ENCODE measurements around the gene MED12.
A peak's percentile ranks its signal among the peaks of the same experiment; 100 is the strongest.

GRCh38 chrX:71118032-71118984 is at the start of gene MED12:
- TF ChIP-seq, protein P1, sequence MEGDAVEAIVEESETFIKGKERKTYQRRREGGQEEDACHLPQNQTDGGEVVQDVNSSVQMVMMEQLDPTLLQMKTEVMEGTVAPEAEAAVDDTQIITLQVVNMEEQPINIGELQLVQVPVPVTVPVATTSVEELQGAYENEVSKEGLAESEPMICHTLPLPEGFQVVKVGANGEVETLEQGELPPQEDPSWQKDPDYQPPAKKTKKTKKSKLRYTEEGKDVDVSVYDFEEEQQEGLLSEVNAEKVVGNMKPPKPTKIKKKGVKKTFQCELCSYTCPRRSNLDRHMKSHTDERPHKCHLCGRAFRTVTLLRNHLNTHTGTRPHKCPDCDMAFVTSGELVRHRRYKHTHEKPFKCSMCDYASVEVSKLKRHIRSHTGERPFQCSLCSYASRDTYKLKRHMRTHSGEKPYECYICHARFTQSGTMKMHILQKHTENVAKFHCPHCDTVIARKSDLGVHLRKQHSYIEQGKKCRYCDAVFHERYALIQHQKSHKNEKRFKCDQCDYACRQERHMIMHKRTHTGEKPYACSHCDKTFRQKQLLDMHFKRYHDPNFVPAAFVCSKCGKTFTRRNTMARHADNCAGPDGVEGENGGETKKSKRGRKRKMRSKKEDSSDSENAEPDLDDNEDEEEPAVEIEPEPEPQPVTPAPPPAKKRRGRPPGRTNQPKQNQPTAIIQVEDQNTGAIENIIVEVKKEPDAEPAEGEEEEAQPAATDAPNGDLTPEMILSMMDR (IDR thresholded peaks at IDR 0.05): no peak
- TF ChIP-seq POLR2AphosphoS5 (IDR thresholded peaks at IDR 0.05): peak; percentile 44 to 52
- TF ChIP-seq POLR2A (IDR thresholded peaks at IDR 0.05; ENCODE audit: low read depth): no peak

Data from esophagus muscularis mucosa (tissue), 3 donors.